HEK293 (cell line): Measurements from ENCODE around the gene HSP90AA1.
A peak's percentile ranks its signal among the peaks of the same experiment; 100 is the strongest.

ENCODE experiments used
- REST ChIP-seq: fragments of 450-650 bp; formaldehyde crosslinking; IDR thresholded peaks from 2 replicates; pipeline ENCODE4 v1.5.1; 2016; ENCODE audit warnings: missing biosample characterization, missing genetic modification characterization
- SP2 ChIP-seq: fragments of 450-650 bp; formaldehyde crosslinking; IDR thresholded peaks from 2 replicates; pipeline ENCODE4 v1.5.1; 2016; ENCODE audit warnings: missing biosample characterization, missing genetic modification characterization

- TF ChIP-seq SP2 (tag by site-specific recombination) (0 out of 2 replicates have a peak, but pooled peaks have one; percentile 6), REST (tag by site-specific recombination) (no peak)
These were observed 36.2 kb downstream of the HSP90AA1 start for GRCh38 chr14:102050625-102051024.
